HG03565 (cell line): Measurements from ENCODE around the gene SFRP4.

Source experiments
- ATAC-seq: cut with Tn5 transposase; IDR thresholded peaks from one replicate; pipeline ENCODE4 v1.9.1; 2021; ENCODE audit warnings: mild to moderate bottlenecking, moderate library complexity; ENCODE audit not compliant: unreplicated experiment

The SFRP4 gene

GRCh38 chr7:37927773-37928444, 11.3 kb upstream of the SFRP4 start:
- no peak for ATAC-seq

GRCh38 chr7:37925620-37926019, 9.0 kb upstream of the SFRP4 start:
- ATAC-seq = no peak

GRCh38 chr7:37924491-37925041, 7.9 kb upstream of the SFRP4 start:
- ATAC-seq = no peak

GRCh38 chr7:37923996-37924395, 7.4 kb upstream of the SFRP4 start:
- no peak for ATAC-seq

GRCh38 chr7:37921876-37922275, 5.3 kb upstream of the SFRP4 start:
- ATAC-seq = no peak

GRCh38 chr7:37920849-37921805, 4.5 kb upstream of the SFRP4 start:
- ATAC-seq = peak; percentile 28

GRCh38 chr7:37920305-37920848, 3.8 kb upstream of the SFRP4 start, which contains the start of gene EPDR1:
Gene EPDR1, plus strand, starts transcription at chr7:37920640. Its CDS starts 300 bp downstream, at chr7:37920940.
- ATAC-seq = peak; percentile 25

- ATAC-seq = no peak
Observed at GRCh38 chr7:37918526-37918925, 1.9 kb upstream of the SFRP4 start.

- no peak for ATAC-seq
Observed at GRCh38 chr7:37916017-37916672, 472 bp downstream of the SFRP4 start.

- ATAC-seq = no peak
Observed at GRCh38 chr7:37915438-37915837, 1.2 kb downstream of the SFRP4 start.

- no peak for ATAC-seq
Observed at GRCh38 chr7:37912756-37913155, 3.9 kb downstream of the SFRP4 start.

- no peak for ATAC-seq
Observed at GRCh38 chr7:37908221-37908788, 8.3 kb downstream of the SFRP4 start.

GRCh38 chr7:37901890-37902524, 14.6 kb downstream of the SFRP4 start:
- ATAC-seq = no peak

- ATAC-seq = no peak
Observed at GRCh38 chr7:37901236-37901827, 15.3 kb downstream of the SFRP4 start.

- ATAC-seq = no peak
Observed at GRCh38 chr7:37899712-37900247, 16.8 kb downstream of the SFRP4 start.

GRCh38 chr7:37894671-37895070, 21.9 kb downstream of the SFRP4 start:
- no peak for ATAC-seq

- no peak for ATAC-seq
Observed at GRCh38 chr7:37893359-37893758, 23.3 kb downstream of the SFRP4 start.

- no peak for ATAC-seq
Observed at GRCh38 chr7:37882086-37882485, 34.5 kb downstream of the SFRP4 start.
